Natural killer cell (primary cell): Measurements from ENCODE around the gene ENGASE. TPM values are rescaled to one million over a fixed set of nuclear protein-coding genes. Genes with fewer than 3 reads are reported as not detected.

ENCODE experiments used
- ATAC-seq, 3 donors: fragments of 150-1000 bp in 2 of 3; fragments of 200-7000 bp in 1 of 3; cut with Tn5 transposase; 1 replicate in 1 of 3; 2 replicates in 2 of 3; pipeline ENCODE4 v1.10.0; 2021; ENCODE audit warnings: mild to moderate bottlenecking in 2 of 3, moderate library complexity in 2 of 3
- DNase-seq, 2 donors: peaks; one replicate each; pipeline versions ENCODE4 v3.0.0 to v3.0.0-alpha.2; 2013 to 2021; ENCODE audit warnings: mixed read lengths in 1 of 2
- H3K27ac ChIP-seq: one replicate; pipeline ENCODE4 v1.5.1; 2013; ENCODE audit warnings: mild to moderate bottlenecking, low read length
- H3K27me3 ChIP-seq: one replicate; pipeline ENCODE4 v1.6.1; 2013; ENCODE audit warnings: low read length; ENCODE audit not compliant: control insufficient read depth, insufficient read depth
- H3K36me3 ChIP-seq: one replicate; pipeline ENCODE4 v1.6.1; 2013; ENCODE audit warnings: low read length; ENCODE audit not compliant: control insufficient read depth, insufficient read depth
- H3K4me1 ChIP-seq: one replicate; pipeline ENCODE4 v1.6.1; 2013; ENCODE audit warnings: low read length; ENCODE audit not compliant: control insufficient read depth, insufficient read depth
- H3K4me3 ChIP-seq: one replicate; pipeline ENCODE4 v1.5.1; 2013; ENCODE audit warnings: low read length
- H3K9me3 ChIP-seq: one replicate; pipeline ENCODE4 v1.6.1; 2013; ENCODE audit warnings: low read length; ENCODE audit not compliant: control insufficient read depth, insufficient read depth
- H3K27ac Mint-ChIP-seq, 2 donors: one replicate each; pipeline ENCODE4 v1.8.0; 2022; ENCODE audit warnings: mild to moderate bottlenecking in 2 of 2, mixed read lengths in 2 of 2, moderate library complexity in 1 of 2
- H3K27me3 Mint-ChIP-seq, 2 donors: one replicate each; pipeline ENCODE4 v1.8.0; 2022; ENCODE audit warnings: low read depth in 2 of 2, mixed read lengths in 2 of 2
- H3K36me3 Mint-ChIP-seq: one replicate; pipeline ENCODE4 v1.8.0; 2022; ENCODE audit warnings: mixed read lengths
- H3K4me1 Mint-ChIP-seq, 2 donors: one replicate each; pipeline ENCODE4 v1.8.0; 2022; ENCODE audit warnings: mixed read lengths in 2 of 2
- H3K4me3 Mint-ChIP-seq: one replicate; pipeline ENCODE4 v1.8.0; 2022; ENCODE audit warnings: mild to moderate bottlenecking, moderate library complexity, mixed read lengths
- H3K9me3 Mint-ChIP-seq, 2 donors: one replicate each; pipeline ENCODE4 v1.8.0; 2022; ENCODE audit warnings: mixed read lengths in 2 of 2
- CTCF ChIP-seq: fragments of 200-600 bp; IDR thresholded peaks from one replicate; pipeline ENCODE4 v1.8.0; 2022; ENCODE audit warnings: antibody characterized with exemption
- WGBS: methylation state at CpG from one replicate; pipeline ENCODE4 v1.1.7; 2013; ENCODE audit warnings: missing lambda C conversion rate; ENCODE audit not compliant: insufficient coverage; 5-methylcytosine and 5-hydroxymethylcytosine counted together
- intact Hi-C: fragments of 100-400 bp; cut with micrococcal nuclease; formaldehyde crosslinking; loops from one replicate; pipeline ENCODE4 v1.14.2; 2022
- total RNA-seq, 4 donors: library from RNA; stranded (reverse); fragments of 120-200 nt in 1 of 4; gene quantifications; one replicate each; pipeline versions ENCODE4 v1.2.3 to v1.2.4, GENCODE V29; 2013 to 2022

The ENGASE gene
- total RNA-seq, 3 donors from 2014 or later (not counting 1 experiment from before 2014, with no cell fraction given) = 56.0 to 86.4 (median 56.9) TPM

- peaks cover 0 to 5% of the 10 kb centered on the region in 2 donors for H3K4me1 Mint-ChIP-seq
- TF ChIP-seq CTCF = no peak
- 93% methylated on average over 31 of the region's 31 CpGs for WGBS
- H3K27ac Mint-ChIP-seq = no peak overlapping the region
- Histone ChIP-seq H3K4me3 (no peak overlapping the region), H3K27me3 (no peaks in the 10 kb centered on the region), H3K27ac (no peak overlapping the region), H3K36me3 (peaks cover 45% of the 10 kb centered on the region), H3K9me3 (no peaks in the 10 kb centered on the region), H3K4me1 (no peaks in the 10 kb centered on the region)
- no peaks in the 10 kb centered on the region for H3K27me3 Mint-ChIP-seq
- no peak overlapping the region for H3K4me3 Mint-ChIP-seq
- intact Hi-C loops = no loop called here
- ATAC-seq = no peak
- H3K9me3 Mint-ChIP-seq = no peaks in the 10 kb centered on the region
- no peak for DNase-seq
- H3K36me3 Mint-ChIP-seq = no peaks in the 10 kb centered on the region
Measured at GRCh38 chr17:79084291-79085153, 9.9 kb downstream of the ENGASE start.

GRCh38 chr17:79085154-79085920 is 10.7 kb downstream of the ENGASE start:
- no peak overlapping the region for H3K27ac ChIP-seq
- H3K9me3 ChIP-seq = no peaks in the 10 kb centered on the region
- H3K4me1 ChIP-seq = no peaks in the 10 kb centered on the region
- ATAC-seq (no peak), DNase-seq (no peak)
- intact Hi-C loops = no loop called here
- WGBS = 95% methylated on average over 30 of the region's 30 CpGs
- H3K4me3 ChIP-seq = no peak overlapping the region
- H3K36me3 Mint-ChIP-seq = no peaks in the 10 kb centered on the region
- H3K9me3 Mint-ChIP-seq = no peaks in the 10 kb centered on the region
- TF ChIP-seq CTCF = no peak
- H3K27me3 Mint-ChIP-seq = no peaks in the 10 kb centered on the region
- no peak overlapping the region for H3K4me3 Mint-ChIP-seq
- no peaks in the 10 kb centered on the region for H3K27me3 ChIP-seq
- no peak overlapping the region for H3K27ac Mint-ChIP-seq
- H3K4me1 Mint-ChIP-seq = peaks cover 0 to 5% of the 10 kb centered on the region in 2 donors
- H3K36me3 ChIP-seq = peaks cover 43% of the 10 kb centered on the region

GRCh38 chr17:79085921-79086551 is 11.4 kb downstream of the ENGASE start:
- H3K9me3 Mint-ChIP-seq = no peaks in the 10 kb centered on the region
- no peaks in the 10 kb centered on the region for H3K36me3 Mint-ChIP-seq
- H3K4me1 ChIP-seq = no peaks in the 10 kb centered on the region
- no peaks in the 10 kb centered on the region for H3K9me3 ChIP-seq
- no peak overlapping the region for H3K27ac Mint-ChIP-seq
- 92% methylated on average over 28 of the region's 28 CpGs for WGBS
- H3K27ac ChIP-seq = no peak overlapping the region
- ATAC-seq (no peak), DNase-seq (no peak)
- no peaks in the 10 kb centered on the region for H3K27me3 Mint-ChIP-seq
- peaks cover 38% of the 10 kb centered on the region for H3K36me3 ChIP-seq
- peaks cover 0 to 5% of the 10 kb centered on the region in 2 donors for H3K4me1 Mint-ChIP-seq
- no peak overlapping the region for H3K4me3 ChIP-seq
- no peak overlapping the region for H3K4me3 Mint-ChIP-seq
- H3K27me3 ChIP-seq = no peaks in the 10 kb centered on the region
- no peak for TF ChIP-seq CTCF
- intact Hi-C loops = loop anchor here (2.0 kb wide), 1 partner anchor 305 kb away; no protein-coding TSS in a partner anchor
